OCI-LY3 (cell line): Measurements from ENCODE around the gene ARNT2.

ENCODE experiments used
- H2AFZ ChIP-seq: fragments of 200-600, 300-600 bp; shearing (Covaris generic); 2 replicates; pipeline ENCODE4 v1.6.0; 2014; ENCODE audit warnings: antibody characterized with exemption, low read depth, low read length
- H3K27ac ChIP-seq: fragments of 200-600, 300-600 bp; sonication (generic); 2 replicates; pipeline ENCODE4 v1.5.1; 2014; ENCODE audit warnings: mild to moderate bottlenecking, low read length, moderate library complexity, mixed read lengths
- H3K27me3 ChIP-seq: fragments of 200-600, 300-600 bp; sonication (generic); 2 replicates; pipeline ENCODE4 v1.6.1; 2014; ENCODE audit warnings: low read depth, low read length, mixed read lengths
- H3K36me3 ChIP-seq: fragments of 200-600, 300-600 bp; sonication (generic); replicated peaks from 2 replicates; pipeline ENCODE3; 2014; ENCODE audit warnings: low read depth, low read length, mixed read lengths
- H3K4me1 ChIP-seq: fragments of 300-600, 200-600 bp; sonication (generic); 2 replicates; pipeline ENCODE4 v1.6.1; 2014; ENCODE audit warnings: low read length, mixed read lengths
- H3K4me2 ChIP-seq: fragments of 200-600, 300-600 bp; sonication (generic); 2 replicates; pipeline ENCODE4 v1.6.1; 2014; ENCODE audit warnings: low read length, mixed read lengths
- H3K4me3 ChIP-seq: fragments of 300-600, 200-600 bp; sonication (generic); 2 replicates; pipeline ENCODE4 v1.5.1; 2014; ENCODE audit warnings: antibody characterized with exemption, mild to moderate bottlenecking, low read length, moderate library complexity
- H3K79me2 ChIP-seq: fragments of 300-600, 200-600 bp; shearing (Covaris generic); 2 replicates; pipeline ENCODE4 v1.6.1; 2014; ENCODE audit warnings: mild to moderate bottlenecking, low read length, mixed read lengths
- H3K9ac ChIP-seq: fragments of 300-600, 200-600 bp; shearing (Covaris generic); 2 replicates; pipeline ENCODE4 v1.6.0; 2014; ENCODE audit warnings: mild to moderate bottlenecking, low read length, moderate library complexity
- H3K9me3 ChIP-seq: fragments of 200-600, 300-600 bp; shearing (Covaris generic); 2 replicates; pipeline ENCODE4 v1.6.1; 2014; ENCODE audit warnings: low read length, mixed read lengths; ENCODE audit not compliant: insufficient read depth
- H4K20me1 ChIP-seq: fragments of 200-600, 300-600 bp; sonication (generic); 2 replicates; pipeline ENCODE4 v1.6.1; 2016; ENCODE audit warnings: low read length, mixed read lengths; ENCODE audit not compliant: insufficient read depth
- CTCF ChIP-seq: fragments of 200-600, 300-600 bp; sonication (generic); IDR thresholded peaks from 2 replicates; pipeline ENCODE4 v1.5.1; 2014; ENCODE audit warnings: antibody characterized with exemption, low read length, low read depth
- EZH2phosphoT487 ChIP-seq: fragments of 200-600 bp; shearing (Covaris generic); IDR thresholded peaks from 2 replicates; pipeline ENCODE4 v1.6.1; 2018; ENCODE audit warnings: antibody characterized with exemption, mixed run types, low read depth

The ARNT2 gene

GRCh38 chr15:80496096-80496495 is 91.9 kb downstream of the ARNT2 start:
- TF ChIP-seq CTCF (no peak), EZH2phosphoT487 (no peak)

GRCh38 chr15:80497221-80497620 is 93.0 kb downstream of the ARNT2 start:
- Histone ChIP-seq H3K27ac (no peak overlapping the region), H3K4me2 (no peak overlapping the region), H4K20me1 (no peaks in the 10 kb centered on the region), H2AFZ (no peak overlapping the region), H3K36me3 (peaks cover 3% of the 10 kb centered on the region), H3K27me3 (no peaks in the 10 kb centered on the region), H3K9ac (no peak overlapping the region), H3K4me1 (peaks cover 24% of the 10 kb centered on the region), H3K79me2 (no peaks in the 10 kb centered on the region), H3K4me3 (no peak overlapping the region), H3K9me3 (no peaks in the 10 kb centered on the region)
- TF ChIP-seq EZH2phosphoT487 (no peak), CTCF (no peak)

More at GRCh38 chr15:80496096-80496495, 91.9 kb downstream of the ARNT2 start:
- Histone ChIP-seq H4K20me1 (no peaks in the 10 kb centered on the region), H3K9ac (no peak overlapping the region), H3K79me2 (no peaks in the 10 kb centered on the region), H3K27ac (no peak overlapping the region), H3K9me3 (peaks cover 6% of the 10 kb centered on the region; the same call in 1 of the 2 replicates), H3K4me2 (no peak overlapping the region), H3K36me3 (peaks cover 8% of the 10 kb centered on the region), H3K4me3 (no peak overlapping the region), H3K4me1 (peaks cover 35% of the 10 kb centered on the region), H3K27me3 (no peaks in the 10 kb centered on the region), H2AFZ (no peak overlapping the region)

- Histone ChIP-seq H3K79me2 (no peaks in the 10 kb centered on the region), H3K36me3 (no peaks in the 10 kb centered on the region), H3K9ac (no peak overlapping the region), H3K27me3 (no peaks in the 10 kb centered on the region), H3K27ac (no peak overlapping the region), H3K4me2 (no peak overlapping the region), H3K4me1 (peaks cover 10% of the 10 kb centered on the region), H3K9me3 (no peaks in the 10 kb centered on the region), H3K4me3 (no peak overlapping the region), H2AFZ (no peak overlapping the region), H4K20me1 (no peaks in the 10 kb centered on the region)
- TF ChIP-seq CTCF (no peak), EZH2phosphoT487 (no peak)
Measured at GRCh38 chr15:80498652-80499051, 94.5 kb downstream of the ARNT2 start.

GRCh38 chr15:80500021-80500420 is 95.8 kb downstream of the ARNT2 start:
- H2AFZ ChIP-seq = no peak overlapping the region
- H3K36me3 ChIP-seq = no peaks in the 10 kb centered on the region
- H3K4me1 ChIP-seq = no peaks in the 10 kb centered on the region

More at GRCh38 chr15:80500021-80500420, 95.8 kb downstream of the ARNT2 start:
- Histone ChIP-seq H3K9me3 (no peaks in the 10 kb centered on the region), H3K79me2 (no peaks in the 10 kb centered on the region), H3K9ac (no peak overlapping the region), H3K27ac (no peak overlapping the region), H3K27me3 (no peaks in the 10 kb centered on the region), H3K4me2 (no peak overlapping the region), H4K20me1 (no peaks in the 10 kb centered on the region), H3K4me3 (no peak overlapping the region)
- TF ChIP-seq CTCF = no peak
- no peak for TF ChIP-seq EZH2phosphoT487
